MG63 (cell line): Measurements from ENCODE around the gene TMEM198. TPM values are rescaled to one million over a fixed set of nuclear protein-coding genes. Genes with fewer than 3 reads are reported as not detected.
A peak's percentile ranks its signal among the peaks of the same experiment; 100 is the strongest.

Source experiments
- DNase-seq: peaks from one replicate; pipeline ENCODE4 v3.0.0-alpha.2; 2020
- H3K27me3 ChIP-seq: fragments of 250-450 bp; sonication (Bioruptor Pico); 2 replicates; pipeline ENCODE4 v1.5.1; 2020; ENCODE audit warnings: mild to moderate bottlenecking, moderate library complexity
- H3K36me3 ChIP-seq: fragments of 250-450 bp; sonication (Bioruptor Pico); 2 replicates; pipeline ENCODE4 v1.5.1; 2020; ENCODE audit warnings: mild to moderate bottlenecking, moderate library complexity
- H3K4me3 ChIP-seq: fragments of 250-450 bp; sonication (Bioruptor Pico); 2 replicates; pipeline ENCODE4 v1.5.1; 2020; ENCODE audit warnings: mild to moderate bottlenecking, moderate library complexity
- H3K9me3 ChIP-seq: fragments of 250-450 bp; sonication (Bioruptor Pico); 2 replicates; pipeline ENCODE4 v1.5.1; 2020; ENCODE audit warnings: mild to moderate bottlenecking, moderate library complexity
- total RNA-seq: library from RNA; depleted of rRNA; stranded (reverse); fragments of >200 nt; shearing (Covaris generic); gene quantifications from 2 replicates; pipeline ENCODE4 v1.2.3, GENCODE V29; 2014; ENCODE audit warnings: low replicate concordance

The TMEM198 gene
- total RNA-seq, 1 experiment from 2014 or later, result 5.1 TPM

DNA sequence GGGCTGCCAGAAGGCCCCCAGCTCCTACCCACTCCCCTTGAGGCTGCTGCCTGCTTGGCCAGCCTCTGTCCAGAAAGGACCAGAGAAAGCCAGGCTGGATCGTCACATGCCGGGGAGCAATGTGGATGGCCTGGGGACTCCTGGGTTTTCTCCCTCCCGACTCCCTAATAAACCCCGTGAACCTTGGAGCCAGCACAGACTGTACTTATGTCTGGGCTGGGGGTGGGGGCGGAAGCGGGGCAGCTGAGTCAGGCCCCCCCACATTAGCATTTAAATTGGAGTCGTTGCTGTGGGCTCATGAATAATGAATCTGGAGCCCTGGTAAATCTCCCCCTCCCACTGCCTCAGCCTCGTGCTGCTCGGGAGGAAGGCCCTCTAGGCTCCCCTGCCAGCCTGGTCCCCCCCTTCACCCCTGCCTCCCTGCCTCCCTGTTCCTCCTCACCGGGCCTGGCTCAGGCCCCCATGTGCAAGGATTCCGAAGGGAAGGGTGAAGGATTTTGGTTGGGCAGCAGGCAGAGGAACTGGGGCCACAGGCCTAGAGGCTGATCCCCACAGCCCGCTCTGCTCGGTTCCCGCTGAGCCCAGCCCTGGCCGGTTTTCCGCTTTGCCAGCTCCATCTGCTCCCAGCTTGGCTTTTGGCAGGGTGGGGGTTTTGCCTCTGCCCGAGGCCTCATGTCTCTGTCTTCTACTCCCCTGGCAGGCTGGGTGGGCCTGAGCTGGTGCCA is 36.9 kb upstream of the TMEM198 start:
- Histone ChIP-seq H3K36me3 (no peaks in the 10 kb centered on the region; the same call in 1 of the 2 replicates), H3K9me3 (no peaks in the 10 kb centered on the region), H3K4me3 (no peak overlapping the region), H3K27me3 (peaks cover 9% of the 10 kb centered on the region)
- no peak for DNase-seq

DNA sequence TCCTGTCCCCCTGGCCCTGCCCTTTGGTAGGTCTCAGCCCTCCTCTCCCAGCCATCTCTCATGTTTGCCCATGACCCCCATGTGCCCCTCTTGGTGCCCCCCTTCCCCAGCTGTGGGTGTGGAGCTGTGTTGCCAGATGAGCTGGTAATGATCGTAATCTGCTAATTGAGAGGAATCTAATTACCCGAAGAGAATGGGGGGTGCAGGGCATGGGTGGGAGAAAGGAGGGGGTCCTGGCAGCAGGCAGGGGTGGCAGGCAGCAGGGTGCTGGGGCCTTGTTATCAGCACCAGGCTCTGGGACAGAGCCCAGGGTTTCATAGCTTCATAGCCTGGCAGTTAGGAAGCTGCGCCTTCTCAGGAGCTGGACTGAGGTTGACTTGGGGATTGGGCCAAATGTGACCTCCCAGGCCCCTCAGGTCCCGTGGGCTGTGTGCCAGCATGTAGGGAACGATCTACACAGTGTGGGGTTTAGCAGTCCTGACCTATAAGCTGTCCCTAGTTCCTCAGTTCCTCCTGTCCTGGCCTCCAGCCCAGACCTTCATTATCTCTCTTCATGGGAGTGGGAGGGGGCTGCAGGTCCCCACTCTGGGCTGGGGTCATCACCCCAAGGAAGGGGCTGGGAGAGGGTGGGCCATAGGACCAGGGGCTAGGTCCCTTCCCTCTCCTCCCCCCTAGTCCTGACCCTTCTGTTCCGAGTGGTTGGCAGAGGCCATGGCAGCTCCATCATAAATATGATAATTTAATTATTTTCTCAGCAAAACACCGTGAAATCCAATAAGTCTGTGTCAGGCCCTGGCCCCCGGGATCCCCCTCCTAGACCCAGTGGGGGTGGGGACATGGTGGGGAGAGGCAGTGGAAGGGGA is 36.0 kb upstream of the TMEM198 start:
- H3K27me3 ChIP-seq, result peaks cover 17% of the 10 kb centered on the region
- H3K9me3 ChIP-seq, result no peaks in the 10 kb centered on the region
- H3K4me3 ChIP-seq, result no peak overlapping the region
- DNase-seq, result no peak
- no peaks in the 10 kb centered on the region; the same call in 1 of the 2 replicates for H3K36me3 ChIP-seq

DNA sequence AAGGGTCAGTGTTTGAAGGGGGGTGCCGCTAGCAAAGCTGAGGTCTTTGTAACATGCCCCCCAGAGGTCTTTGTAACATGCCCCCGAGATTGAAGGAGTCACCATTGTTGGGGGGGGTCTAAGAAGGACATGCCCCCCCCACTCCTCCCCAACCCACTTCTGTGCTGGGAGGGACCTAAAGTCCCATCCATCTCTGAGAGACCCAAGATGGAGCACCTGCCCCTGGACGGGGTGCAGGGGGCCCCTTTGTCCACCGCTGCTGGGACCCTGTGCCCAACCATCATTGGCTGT is 35.4 kb upstream of the TMEM198 start:
- Histone ChIP-seq H3K36me3 (no peaks in the 10 kb centered on the region; the same call in 1 of the 2 replicates), H3K9me3 (no peaks in the 10 kb centered on the region), H3K4me3 (no peak overlapping the region), H3K27me3 (peaks cover 23% of the 10 kb centered on the region)
- DNase-seq, result no peak

- DNase-seq, result no peak
- no peaks in the 10 kb centered on the region for H3K9me3 ChIP-seq
- H3K36me3 ChIP-seq, result no peaks in the 10 kb centered on the region; the same call in 1 of the 2 replicates
- H3K4me3 ChIP-seq, result no peak overlapping the region
- H3K27me3 ChIP-seq, result peaks cover 30% of the 10 kb centered on the region
These were observed 34.7 kb upstream of the TMEM198 start for GRCh38 chr2:219508971-219509779.

DNA sequence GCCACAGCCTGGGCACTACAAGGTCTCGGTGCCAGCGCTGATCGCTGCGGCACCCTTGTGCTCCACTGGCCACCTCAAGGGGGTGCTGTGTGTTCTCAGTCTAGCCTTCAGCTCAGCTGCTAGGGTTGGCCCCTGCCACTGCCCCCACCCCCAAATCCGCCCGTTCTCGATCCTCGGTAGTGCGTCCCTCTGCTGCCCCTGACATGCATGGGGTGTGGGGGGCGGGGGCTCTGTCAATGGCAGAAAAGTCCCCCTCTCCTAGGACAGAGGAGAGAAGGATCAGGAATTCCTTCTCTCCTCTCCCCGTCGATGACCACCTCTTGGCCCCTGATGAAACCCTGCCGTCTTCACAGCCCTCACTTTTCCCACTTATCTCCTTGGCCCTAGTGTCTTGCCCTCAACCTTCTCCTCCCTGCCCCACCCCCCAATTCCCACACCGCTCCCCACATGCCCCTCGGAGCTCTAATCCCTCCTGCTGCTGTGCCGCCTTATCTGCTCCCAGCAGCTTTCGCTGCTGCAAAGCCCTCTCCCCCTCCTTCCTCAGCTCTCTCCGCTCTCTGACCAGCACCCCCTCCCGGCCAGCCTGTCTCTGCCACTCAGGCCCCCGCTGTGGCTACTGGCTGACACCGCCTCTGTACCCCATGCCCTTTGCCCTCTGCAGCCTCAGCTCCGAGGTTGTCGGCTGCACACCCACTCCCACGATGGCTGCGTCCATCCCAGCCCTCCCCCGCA is 33.9 kb upstream of the TMEM198 start:
- DNase-seq, result peak; percentile 57
- Histone ChIP-seq H3K36me3 (no peaks in the 10 kb centered on the region; the same call in 1 of the 2 replicates), H3K9me3 (no peaks in the 10 kb centered on the region), H3K27me3 (peaks cover 34% of the 10 kb centered on the region), H3K4me3 (peak overlapping the region; percentile 2; the same call in 1 of the 2 replicates)

DNA sequence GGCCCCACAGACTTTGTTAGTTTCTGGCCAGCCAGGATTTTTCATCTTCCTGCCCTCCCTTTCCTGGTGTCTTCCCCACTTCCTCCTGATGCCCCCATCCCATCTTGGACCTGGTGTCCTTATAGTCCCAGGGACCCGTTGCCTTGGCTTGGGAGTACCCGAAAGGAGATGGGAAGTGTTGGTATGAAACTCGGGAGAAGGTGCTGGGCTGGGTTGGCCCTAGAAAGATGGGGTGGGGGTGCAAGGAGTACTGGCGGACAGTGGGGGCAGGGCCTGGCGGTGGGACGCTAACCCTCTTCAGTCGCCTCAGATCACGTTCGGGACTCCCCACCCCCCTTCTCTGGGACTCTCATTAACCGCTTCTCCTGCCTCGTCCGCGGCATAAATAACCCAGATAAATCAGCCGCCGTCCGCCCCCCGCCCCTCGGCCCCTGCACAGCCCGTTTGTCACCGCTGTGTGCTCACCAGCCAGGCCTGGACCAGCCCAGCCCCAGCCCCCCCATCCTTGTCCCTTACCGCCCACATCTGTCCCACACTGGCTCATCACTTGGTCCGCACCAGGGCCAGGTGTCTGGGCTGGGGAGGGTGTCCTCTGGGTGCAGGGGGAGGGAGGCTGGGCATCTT is 33.2 kb upstream of the TMEM198 start:
- no peak for DNase-seq
- H3K27me3 ChIP-seq, result peaks cover 34% of the 10 kb centered on the region

GRCh38 chr2:219511547-219512325 is 32.1 kb upstream of the TMEM198 start:
- no peak overlapping the region for H3K4me3 ChIP-seq
- peaks cover 34% of the 10 kb centered on the region for H3K27me3 ChIP-seq
- H3K36me3 ChIP-seq, result no peaks in the 10 kb centered on the region
- no peaks in the 10 kb centered on the region for H3K9me3 ChIP-seq
- no peak for DNase-seq

More for the DNA sequence above, 33.2 kb upstream of the TMEM198 start:
- no peaks in the 10 kb centered on the region; the same call in 1 of the 2 replicates for H3K36me3 ChIP-seq
- no peak overlapping the region for H3K4me3 ChIP-seq
- no peaks in the 10 kb centered on the region for H3K9me3 ChIP-seq

GRCh38 chr2:219512524-219513216 is 31.2 kb upstream of the TMEM198 start:
- Histone ChIP-seq H3K4me3 (no peak overlapping the region), H3K36me3 (no peaks in the 10 kb centered on the region), H3K9me3 (no peaks in the 10 kb centered on the region), H3K27me3 (peaks cover 34% of the 10 kb centered on the region)
- no peak for DNase-seq

DNA sequence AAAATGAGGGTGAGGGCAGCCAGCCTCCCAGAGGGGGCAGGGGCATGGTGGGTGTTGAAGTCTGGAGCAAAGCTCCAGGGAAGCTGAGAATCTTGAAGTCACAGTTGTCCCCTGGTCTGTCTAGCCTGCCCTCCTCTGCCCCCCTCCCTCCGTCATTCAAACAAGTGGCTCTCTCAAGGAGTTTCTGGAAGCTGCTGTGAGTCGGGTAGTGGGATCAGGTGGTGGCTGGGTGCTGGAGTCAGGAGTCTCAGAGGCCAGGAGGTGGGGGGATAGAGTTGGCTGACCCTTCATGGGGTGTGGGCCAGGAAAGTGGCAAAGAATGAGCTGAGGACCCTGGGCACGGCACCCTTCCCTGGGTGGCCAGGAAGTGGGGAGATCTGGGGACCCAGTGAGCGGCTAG is 30.0 kb upstream of the TMEM198 start:
- Histone ChIP-seq H3K9me3 (no peaks in the 10 kb centered on the region), H3K27me3 (peaks cover 34% of the 10 kb centered on the region), H3K4me3 (no peak overlapping the region), H3K36me3 (no peaks in the 10 kb centered on the region)
- no peak for DNase-seq

DNA sequence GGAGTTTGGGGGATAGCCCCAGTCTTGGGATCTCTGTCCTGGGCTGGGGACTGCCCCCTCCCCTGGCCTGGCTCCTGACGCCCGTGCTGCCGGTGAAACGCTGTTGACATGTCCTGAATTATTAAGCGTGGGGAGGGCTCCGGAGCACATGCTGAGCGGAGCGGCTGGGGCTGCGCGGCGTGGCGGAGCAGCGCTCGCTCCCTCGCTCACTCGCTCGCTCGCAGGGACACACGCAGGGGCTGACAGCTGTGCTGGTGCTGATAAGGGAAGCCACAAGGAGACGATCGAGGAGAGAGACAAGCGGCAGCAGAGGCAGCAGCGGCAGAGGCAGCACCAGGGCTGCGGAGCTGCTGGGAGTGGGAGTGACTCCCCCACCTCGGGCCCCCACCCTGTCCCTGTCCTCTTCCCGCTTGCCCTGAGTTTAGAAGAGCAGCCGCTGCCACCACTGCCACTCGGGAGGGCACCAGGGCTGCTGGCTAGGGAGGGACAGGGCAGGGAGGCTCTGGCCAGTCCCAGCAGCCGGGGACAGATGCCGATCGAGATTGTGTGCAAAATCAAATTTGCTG is 29.5 kb upstream of the TMEM198 start, which contains the start of gene ASIC4:
Gene ASIC4 (plus strand): TSS at position 287 of the 566 bp plus-strand sequence. CDS start 243 bp downstream, at position 530.
- no peaks in the 10 kb centered on the region for H3K9me3 ChIP-seq
- H3K36me3 ChIP-seq, result no peaks in the 10 kb centered on the region
- H3K4me3 ChIP-seq, result no peak within 1 kb of the TSS
- H3K27me3 ChIP-seq, result peaks cover 34% of the 10 kb centered on the region
- no peak for DNase-seq

DNA sequence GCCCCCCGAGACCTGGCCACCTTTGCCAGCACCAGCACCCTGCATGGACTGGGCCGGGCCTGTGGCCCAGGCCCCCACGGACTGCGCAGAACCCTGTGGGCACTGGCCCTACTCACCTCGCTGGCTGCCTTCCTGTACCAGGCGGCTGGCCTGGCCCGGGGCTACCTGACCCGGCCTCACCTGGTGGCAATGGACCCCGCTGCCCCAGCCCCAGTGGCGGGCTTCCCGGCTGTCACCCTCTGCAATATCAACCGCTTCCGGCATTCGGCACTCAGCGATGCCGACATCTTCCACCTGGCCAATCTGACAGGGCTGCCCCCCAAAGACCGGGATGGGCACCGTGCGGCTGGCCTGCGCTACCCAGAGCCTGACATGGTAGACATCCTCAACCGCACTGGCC is 29.0 kb upstream of the TMEM198 start:
- DNase-seq, result no peak
- no peak overlapping the region for H3K4me3 ChIP-seq
- H3K9me3 ChIP-seq, result no peaks in the 10 kb centered on the region
- H3K27me3 ChIP-seq, result peaks cover 34% of the 10 kb centered on the region
- no peaks in the 10 kb centered on the region for H3K36me3 ChIP-seq

DNA sequence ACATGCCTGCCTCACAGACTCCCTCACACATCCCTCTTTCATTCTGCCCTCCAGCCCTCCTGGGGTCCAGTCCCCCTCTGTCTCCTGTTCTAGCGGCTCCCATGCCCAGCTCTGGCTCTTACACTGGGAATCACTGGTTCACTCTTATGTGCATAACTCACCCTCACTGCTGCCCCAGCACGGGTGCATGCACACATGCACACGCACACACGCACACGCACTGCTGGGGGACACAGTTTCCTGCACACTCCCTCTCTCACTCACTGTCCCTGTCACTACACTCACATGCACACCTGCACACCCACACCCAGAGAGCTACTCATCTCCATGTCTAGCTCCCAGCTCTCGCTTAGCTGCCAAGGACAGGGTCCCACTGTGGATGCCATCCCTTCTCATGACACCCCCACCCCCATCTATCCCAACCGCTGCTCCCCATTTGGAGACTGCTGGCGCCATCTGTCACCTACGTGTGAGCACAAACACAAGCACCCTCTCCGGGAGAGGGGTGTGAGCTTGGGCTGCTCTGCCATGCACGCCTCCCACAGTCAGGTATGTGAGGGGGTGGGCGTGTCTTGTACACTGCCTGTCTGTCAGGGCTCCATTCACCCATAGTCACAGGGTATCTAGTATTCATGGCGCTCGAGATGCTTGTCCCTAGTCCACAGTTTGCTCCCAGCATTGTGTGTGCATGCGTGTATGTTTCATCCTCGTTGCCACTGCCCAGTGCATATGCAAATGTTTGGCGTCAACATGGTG is 27.8 kb upstream of the TMEM198 start:
- Histone ChIP-seq H3K36me3 (no peaks in the 10 kb centered on the region), H3K27me3 (peaks cover 26% of the 10 kb centered on the region), H3K4me3 (no peak overlapping the region), H3K9me3 (no peaks in the 10 kb centered on the region)
- no peak for DNase-seq

DNA sequence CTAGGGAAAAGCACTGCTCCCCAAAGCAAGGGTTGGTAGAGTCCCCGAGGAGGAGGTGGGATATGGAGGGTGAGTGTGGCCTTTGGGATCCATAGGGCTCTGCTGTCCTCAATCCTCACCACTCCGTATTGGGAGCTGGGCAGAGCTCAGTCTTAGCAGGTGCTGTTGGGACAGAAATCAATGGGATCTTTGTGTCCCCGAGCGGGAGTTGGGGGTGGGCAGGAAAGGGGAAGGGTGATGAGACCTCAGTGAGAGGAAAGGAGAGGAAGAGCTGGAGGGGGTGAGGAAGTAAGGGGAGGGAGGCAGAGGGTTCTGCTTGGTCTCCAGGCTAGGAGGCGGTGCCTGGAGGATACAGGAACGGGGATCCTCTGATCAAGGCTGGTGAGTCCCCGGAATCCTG is 26.9 kb upstream of the TMEM198 start:
- Histone ChIP-seq H3K36me3 (no peaks in the 10 kb centered on the region), H3K27me3 (peaks cover 26% of the 10 kb centered on the region), H3K9me3 (no peaks in the 10 kb centered on the region), H3K4me3 (no peak overlapping the region)
- DNase-seq, result no peak
